ENCODE measurements around the gene APOC1.

GRCh38 chr19:44869733-44870470 is 44.5 kb upstream of the APOC1 start:
- TF ChIP-seq CTCF (conservative IDR thresholded peaks at IDR 0.05 in 1 of 2, IDR thresholded peaks at IDR 0.05 in 1 of 2; ENCODE audit: low read depth in 1 of 2, low read length in 2 of 2) (no peak), EZH2 (IDR thresholded peaks at IDR 0.05; ENCODE audit: low read length, missing control alignments) (no peak)
